ENCODE measurements around the gene NRIP1. TPM values are rescaled to one million over a fixed set of nuclear protein-coding genes. Genes with fewer than 3 reads are reported as not detected.

Gene NRIP1
- total and polyA plus RNA-seq, 2 of the 8 experiments (the other 6 are each of a cell fraction or from before 2014, with no cell fraction given) = 1.5 to 9.3 TPM

DNA sequence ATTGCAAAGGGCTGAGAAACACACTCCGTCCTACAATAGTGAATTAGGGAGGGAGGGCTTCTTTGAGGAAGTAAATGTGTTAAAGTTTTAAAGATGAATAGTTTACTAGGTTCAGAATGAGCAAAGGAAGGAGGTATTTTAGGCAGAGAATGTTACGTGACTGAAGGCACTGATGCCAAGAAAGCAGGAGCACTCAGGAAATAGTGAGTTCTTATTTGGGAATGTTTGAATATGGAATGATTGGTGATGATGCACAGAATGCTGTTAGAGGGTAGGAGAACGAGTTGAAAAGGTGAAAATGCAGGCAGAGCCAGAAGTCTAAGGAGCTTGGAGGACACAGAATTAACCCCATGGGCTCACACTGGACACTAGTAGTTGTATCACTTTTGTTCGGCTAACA is 108.0 kb downstream of the NRIP1 start:
- H2BK120ac ChIP-seq (replicated peaks; ENCODE audit: low read depth, low read length) = no peak overlapping the region
- TF ChIP-seq BACH1 (IDR thresholded peaks at IDR 0.05; ENCODE audit: low read length) = no peak
- no peak for TF ChIP-seq RNF2 (IDR thresholded peaks at IDR 0.05; ENCODE audit: borderline replicate concordance, low read depth, low read length, missing control alignments, poor library complexity, severe bottlenecking)
- no peak for TF ChIP-seq EGR1 (IDR thresholded peaks at IDR 0.05; ENCODE audit: borderline replicate concordance, low read depth, low read length)
- no peak for TF ChIP-seq TAF7 (optimal IDR thresholded peaks at IDR 0.05; ENCODE audit: borderline replicate concordance, low read depth, low read length)
- TF ChIP-seq TEAD4 (IDR thresholded peaks at IDR 0.05; ENCODE audit: low read depth, low read length) = no peak
- no peak for TF ChIP-seq SRF (IDR thresholded peaks at IDR 0.05; ENCODE audit: low read depth, low read length)
- no peak for TF ChIP-seq CHD2 (IDR thresholded peaks at IDR 0.05; ENCODE audit: low read length)
- no peak for TF ChIP-seq EP300 (IDR thresholded peaks at IDR 0.05; ENCODE audit: borderline replicate concordance in 1 of 2, low read depth in 2 of 2, low read length in 2 of 2)
- H3K14ac ChIP-seq (ENCODE audit: insufficient read length) = no peak overlapping the region

More for the DNA sequence above, 108.0 kb downstream of the NRIP1 start:
- Histone ChIP-seq H3K18ac (ENCODE audit: extremely low read depth, low read length) (no peak overlapping the region), H2AK5ac (ENCODE audit: low read depth, low read length) (no peak overlapping the region), H2BK20ac (ENCODE audit: low read length) (no peak overlapping the region), H3K4me1 (replicated peaks in 1 of 4; ENCODE audit: control insufficient read depth in 3 of 4, insufficient read depth in 4 of 4, low read length in 3 of 4) (no peaks in the 10 kb centered on the region), H3K4me2 (ENCODE audit: insufficient read depth in 1 of 2, low read depth in 2 of 2, low read length in 2 of 2) (no peak overlapping the region), H4K20me1 (replicated peaks in 1 of 2; ENCODE audit: control insufficient read depth in 1 of 2, insufficient read depth in 2 of 2, low read length in 2 of 2) (no peaks in the 10 kb centered on the region), H4K8ac (ENCODE audit: extremely low read depth, insufficient read depth, low read length) (no peak overlapping the region), H3K79me2 (ENCODE audit: control insufficient read depth in 1 of 2, insufficient read depth in 2 of 2, low read length in 2 of 2) (no peaks in the 10 kb centered on the region), H2BK15ac (ENCODE audit: low read length) (no peak overlapping the region), H2AFZ (ENCODE audit: low read length) (no peak overlapping the region), H3K9me3 (ENCODE audit: insufficient read depth in 2 of 2, low read depth in 1 of 2, low read length in 1 of 2) (no peaks in the 10 kb centered on the region), H3K36me3 (ENCODE audit: control insufficient read depth in 2 of 4, insufficient read depth in 4 of 4, low read length in 3 of 4) (no peaks in the 10 kb centered on the region), H3K27ac (ENCODE audit: low read depth, low read length) (no peak overlapping the region), H3K4me3 (ENCODE audit: extremely low read depth in 1 of 4, insufficient read depth in 2 of 4, low read depth in 3 of 4, low read length in 4 of 4) (no peak overlapping the region), H2BK12ac (ENCODE audit: low read depth, low read length) (no peak overlapping the region), H3K79me1 (ENCODE audit: low read depth, low read length) (no peaks in the 10 kb centered on the region), H4K91ac (replicated peaks; ENCODE audit: insufficient read length, low read length) (no peak overlapping the region), H3K27me3 (replicated peaks in 1 of 4; ENCODE audit: control insufficient read depth in 3 of 4, extremely low read depth in 1 of 4, insufficient read depth in 3 of 4, low read length in 3 of 4) (no peaks in the 10 kb centered on the region), H3K4ac (replicated peaks; ENCODE audit: insufficient read length, low read depth, low read length) (no peak overlapping the region), H3K9ac (replicated peaks in 1 of 4; ENCODE audit: extremely low read depth in 1 of 4, low read depth in 3 of 4, low read length in 3 of 4) (no peak overlapping the region), H4K5ac (ENCODE audit: insufficient read length, low read depth, low read length) (no peak overlapping the region), H3K56ac (replicated peaks; ENCODE audit: insufficient read length, low read depth, low read length) (no peak overlapping the region), H3K23ac (ENCODE audit: insufficient read length) (no peak overlapping the region), H2BK5ac (ENCODE audit: low read depth, low read length) (no peak overlapping the region), H3K23me2 (ENCODE audit: low read depth, low read length) (no peaks in the 10 kb centered on the region; the same call in 1 of the 2 replicates)
- DNase-seq (ENCODE audit: low read depth in 1 of 2, low spot score in 2 of 2) (no peak), FAIRE-seq (no peak)
- POLR2A ChIA-PET (ENCODE audit: partially characterized antibody) = no interaction called here
- CTCF ChIA-PET (ENCODE audit: partially characterized antibody) = no interaction called here
- 84% methylated on average over 4 of the region's 4 CpGs; no CpG with 5 or more reads in 1 of the 2 experiments for WGBS, 2 experiments (ENCODE audit: extremely low coverage in 1 of 2, insufficient coverage in 1 of 2, insufficient read length in 1 of 2, insufficient replicate concordance in 2 of 2, low coverage in 1 of 2, low lambda C conversion rate in 2 of 2, missing lambda C conversion rate in 1 of 2)
